Sigmoid colon (tissue), 7 donors: ENCODE results near the gene TCF12. TPM values are rescaled to one million over a fixed set of nuclear protein-coding genes. Genes with fewer than 3 reads are reported as not detected.

Source experiments
- DNase-seq: peaks from one replicate; pipeline ENCODE4 v3.0.0-alpha.2; 2019
- H3K27ac ChIP-seq, 4 donors: fragments of 200-600 bp; sonication (generic); one replicate each; pipeline ENCODE4 v1.5.1; 2016 to 2019; ENCODE audit warnings: mild to moderate bottlenecking in 1 of 4
- H3K27me3 ChIP-seq, 3 donors: fragments of 200-600 bp; sonication (generic); one replicate each; pipeline ENCODE4 v1.5.1; 2019; ENCODE audit warnings: mild to moderate bottlenecking in 1 of 3
- H3K36me3 ChIP-seq, 4 donors: fragments of 200-600 bp; sonication (generic); one replicate each; pipeline ENCODE4 v1.5.1; 2016 to 2019
- H3K4me1 ChIP-seq, 4 donors: fragments of 200-600 bp; sonication (generic); one replicate each; pipeline ENCODE4 v1.5.1; 2017 to 2019
- H3K4me3 ChIP-seq, 4 donors: fragments of 200-600 bp; sonication (generic); one replicate each; pipeline ENCODE4 v1.5.1; 2017 to 2019; ENCODE audit warnings: mild to moderate bottlenecking in 2 of 4, moderate library complexity in 1 of 4
- H3K9me3 ChIP-seq, 4 donors: fragments of 200-600 bp in 3 of 4; sonication (generic) in 3 of 4; one replicate each; pipeline versions ENCODE4 v1.5.1 to v1.6.1; 2013 to 2019
- EP300 ChIP-seq, 4 donors: sonication (generic); formaldehyde crosslinking; IDR thresholded peaks; one replicate each; pipeline ENCODE4 v1.6.1; 2017; ENCODE audit warnings: antibody characterized with exemption in 4 of 4
- POLR2A ChIP-seq, 2 donors: fragments of 450-650 bp; IDR thresholded peaks; one replicate each; pipeline ENCODE4 v1.6.1; 2016; ENCODE audit warnings: antibody characterized with exemption in 2 of 2, mild to moderate bottlenecking in 2 of 2, moderate library complexity in 2 of 2
- POLR2AphosphoS5 ChIP-seq, 4 donors: sonication (generic); formaldehyde crosslinking; IDR thresholded peaks; one replicate each; pipeline ENCODE4 v1.6.1; 2017; ENCODE audit warnings: antibody characterized with exemption in 4 of 4
- WGBS, 2 donors: extraction: QIAGEN DNeasy Blood & Tissue Kit; methylation state at CpG; one replicate each; pipeline ENCODE4 v1.1.7; 2013; 5-methylcytosine and 5-hydroxymethylcytosine counted together
- intact Hi-C: fragments of 100-400 bp; cut with DNase I; formaldehyde crosslinking; loops from one replicate; pipeline ENCODE4 v1.15.1; 2023
- polyA plus RNA-seq, 3 donors: library from polyadenylated mRNA; stranded (reverse); fragments of 200-250 nt; gene quantifications; one replicate each; pipeline ENCODE4 v1.2.3, GENCODE V29; 2013
- total RNA-seq, 4 donors: library from RNA; depleted of rRNA; stranded (reverse); fragments of >200 nt; gene quantifications; one replicate each; pipeline ENCODE4 v1.1.0, GENCODE V29; 2016
- TF ChIP-seq, protein P1 (sequence below), 4 experiments: fragments of 450-650 bp in 3 of 4; fragments of 200-600 bp in 1 of 4; IDR thresholded peaks; one replicate each; pipeline ENCODE4 v1.5.1; 2016 to 2019; ENCODE audit warnings: antibody characterized with exemption in 4 of 4, mild to moderate bottlenecking in 3 of 4, moderate library complexity in 2 of 4
- donor health status: healthy with polysubstance abuse.
- donor health status: Bipolar disorder and iron deficiency.
- donor health status: healthy.

TCF12 gene
- total and polyA plus RNA-seq, 7 donors: 13.2 to 147 (median 77.8) TPM

DNA sequence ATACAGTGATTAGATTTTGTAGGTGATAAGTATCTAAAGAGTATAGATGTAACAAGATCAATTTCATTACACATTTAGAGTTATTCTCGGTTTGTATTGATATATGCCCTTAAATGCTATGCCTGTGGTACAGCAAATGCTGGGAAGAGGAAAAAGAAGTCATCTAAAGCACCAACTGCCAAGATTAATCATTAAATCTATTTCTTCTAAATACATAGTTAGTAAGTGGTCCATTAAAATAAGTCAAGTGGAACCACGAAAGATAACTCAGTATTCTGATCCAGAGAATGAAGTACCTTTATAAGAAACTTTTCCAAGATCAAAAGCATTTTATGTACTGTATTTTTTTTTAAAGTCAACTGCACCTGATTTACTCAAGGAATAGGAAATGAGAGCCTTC is 315.7 kb downstream of the TCF12 start:
- Histone ChIP-seq H3K4me1 (no peaks in the 10 kb centered on the region), H3K9me3 (no peaks in the 10 kb centered on the region), H3K4me3 (no peak overlapping the region), H3K27me3 (no peaks in the 10 kb centered on the region), H3K27ac (no peak overlapping the region), H3K36me3 (peaks cover 0 to 37% (median 14%) of the 10 kb centered on the region in 4 donors)
- intact Hi-C loops: no loop called here
- no peak for DNase-seq
- TF ChIP-seq, protein P1, sequence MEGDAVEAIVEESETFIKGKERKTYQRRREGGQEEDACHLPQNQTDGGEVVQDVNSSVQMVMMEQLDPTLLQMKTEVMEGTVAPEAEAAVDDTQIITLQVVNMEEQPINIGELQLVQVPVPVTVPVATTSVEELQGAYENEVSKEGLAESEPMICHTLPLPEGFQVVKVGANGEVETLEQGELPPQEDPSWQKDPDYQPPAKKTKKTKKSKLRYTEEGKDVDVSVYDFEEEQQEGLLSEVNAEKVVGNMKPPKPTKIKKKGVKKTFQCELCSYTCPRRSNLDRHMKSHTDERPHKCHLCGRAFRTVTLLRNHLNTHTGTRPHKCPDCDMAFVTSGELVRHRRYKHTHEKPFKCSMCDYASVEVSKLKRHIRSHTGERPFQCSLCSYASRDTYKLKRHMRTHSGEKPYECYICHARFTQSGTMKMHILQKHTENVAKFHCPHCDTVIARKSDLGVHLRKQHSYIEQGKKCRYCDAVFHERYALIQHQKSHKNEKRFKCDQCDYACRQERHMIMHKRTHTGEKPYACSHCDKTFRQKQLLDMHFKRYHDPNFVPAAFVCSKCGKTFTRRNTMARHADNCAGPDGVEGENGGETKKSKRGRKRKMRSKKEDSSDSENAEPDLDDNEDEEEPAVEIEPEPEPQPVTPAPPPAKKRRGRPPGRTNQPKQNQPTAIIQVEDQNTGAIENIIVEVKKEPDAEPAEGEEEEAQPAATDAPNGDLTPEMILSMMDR (IDR thresholded peaks at IDR 0.05): no peak
- TF ChIP-seq POLR2A (IDR thresholded peaks at IDR 0.05) (no peak), EP300 (IDR thresholded peaks at IDR 0.05) (no peak), POLR2AphosphoS5 (IDR thresholded peaks at IDR 0.05) (no peak)
- WGBS, 2 donors: 58 to 83% methylated on average over 2 of the region's 2 CpGs

DNA sequence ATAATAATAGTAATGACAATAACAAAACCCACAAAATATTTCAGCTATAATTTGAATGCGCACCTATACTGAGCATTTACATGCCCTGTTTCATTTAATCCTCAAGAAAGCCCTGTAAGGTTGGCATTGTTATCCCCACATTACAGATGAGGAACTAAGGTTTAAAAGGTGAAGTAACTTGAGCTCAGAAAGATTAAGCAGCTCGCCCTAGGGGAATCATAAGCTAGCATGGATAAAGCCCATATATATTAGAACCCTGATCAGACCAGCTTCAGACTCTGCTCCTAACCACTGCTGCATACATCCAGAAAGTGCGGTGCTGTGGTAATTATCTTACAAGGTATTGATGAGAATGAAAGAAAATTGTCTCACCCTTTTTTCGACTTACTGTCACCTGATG is 316.7 kb downstream of the TCF12 start:
- Histone ChIP-seq H3K4me1 (no peaks in the 10 kb centered on the region), H3K27ac (no peak overlapping the region), H3K36me3 (peaks cover 0 to 37% (median 14%) of the 10 kb centered on the region in 4 donors), H3K4me3 (no peak overlapping the region), H3K9me3 (no peaks in the 10 kb centered on the region), H3K27me3 (no peaks in the 10 kb centered on the region)
- WGBS, 2 donors: 93 to 94% methylated on average over 4 of the region's 4 CpGs
- DNase-seq: no peak
- intact Hi-C loops: no loop called here
- no peak for TF ChIP-seq EP300 (IDR thresholded peaks at IDR 0.05)
- TF ChIP-seq, protein P1 (IDR thresholded peaks at IDR 0.05): no peak
- TF ChIP-seq POLR2A (IDR thresholded peaks at IDR 0.05): no peak
- TF ChIP-seq POLR2AphosphoS5 (IDR thresholded peaks at IDR 0.05): no peak

DNA sequence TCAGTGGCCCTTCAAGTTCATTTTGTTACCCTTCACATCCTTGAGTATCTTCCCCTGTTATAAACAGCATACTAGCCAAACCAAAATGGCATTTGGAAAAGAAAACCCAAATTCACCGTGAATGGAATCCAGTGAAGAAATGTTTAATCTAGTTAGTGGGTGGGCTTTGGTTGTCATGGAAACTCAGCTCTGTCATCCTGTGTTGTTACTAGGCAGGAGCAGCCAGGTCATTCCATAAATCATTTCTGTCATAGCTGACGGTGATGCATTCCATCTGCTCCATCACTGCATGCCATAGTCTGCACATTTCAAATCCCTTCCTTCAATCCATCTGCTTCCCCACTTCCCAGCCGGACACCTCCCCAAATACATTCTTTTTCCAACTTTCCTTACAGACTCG is 317.4 kb downstream of the TCF12 start:
- no peaks in the 10 kb centered on the region for H3K27me3 ChIP-seq
- no peaks in the 10 kb centered on the region for H3K4me1 ChIP-seq
- 78 to 79% methylated on average over 4 of the region's 4 CpGs for whole genome bisulfite sequencing, 2 donors
- H3K36me3 ChIP-seq: peaks cover 0 to 37% (median 14%) of the 10 kb centered on the region in 4 donors
- no peak overlapping the region for H3K27ac ChIP-seq
- no peak overlapping the region for H3K4me3 ChIP-seq
- intact Hi-C loops: no loop called here
- no peaks in the 10 kb centered on the region for H3K9me3 ChIP-seq
- TF ChIP-seq POLR2A (IDR thresholded peaks at IDR 0.05): no peak
- TF ChIP-seq POLR2AphosphoS5 (IDR thresholded peaks at IDR 0.05): peak in 1 of 4 donors; percentile 22
- DNase-seq: no peak

DNA sequence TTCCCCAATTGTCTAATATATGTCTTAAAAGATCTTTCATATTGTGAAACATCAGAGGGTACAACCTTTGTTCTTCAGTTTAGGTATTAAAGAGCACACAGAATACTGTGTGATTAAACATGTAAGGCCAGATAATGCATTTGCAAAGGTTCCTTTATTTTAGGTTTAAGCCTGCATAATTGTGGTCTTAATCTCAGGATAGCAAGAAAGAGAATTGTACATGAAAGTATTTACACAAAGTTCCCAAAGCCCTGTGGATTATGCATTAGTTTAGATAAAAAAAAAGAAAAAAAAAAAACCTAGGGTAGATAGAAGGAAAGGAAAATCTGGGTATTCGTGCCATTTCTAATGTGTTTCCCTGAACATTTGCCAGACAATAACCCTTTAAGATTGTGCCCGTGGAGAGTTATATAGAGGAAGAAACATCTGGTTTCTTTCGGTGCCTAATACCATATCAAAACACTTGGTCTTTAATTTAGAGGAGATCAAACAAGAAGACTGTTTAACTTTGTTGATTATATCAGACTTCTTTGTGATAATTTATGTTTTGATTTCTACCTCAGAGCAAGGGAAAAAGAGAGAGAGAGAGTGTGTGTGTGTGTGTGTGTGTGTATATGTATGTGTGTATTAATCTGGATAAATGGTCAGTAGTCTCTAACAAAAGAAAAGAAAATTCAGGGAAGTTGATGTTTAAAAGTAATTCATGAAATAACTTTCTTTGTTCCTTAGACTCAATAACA is 318.3 kb downstream of the TCF12 start:
- no peak overlapping the region for H3K27ac ChIP-seq
- peaks cover 0 to 37% (median 14%) of the 10 kb centered on the region in 4 donors for H3K36me3 ChIP-seq
- no peaks in the 10 kb centered on the region for H3K4me1 ChIP-seq
- H3K27me3 ChIP-seq: no peaks in the 10 kb centered on the region
- WGBS, 2 donors: 18 to 57% methylated on average over 3 of the region's 3 CpGs
- DNase-seq: no peak
- H3K4me3 ChIP-seq: no peak overlapping the region
- H3K9me3 ChIP-seq: no peaks in the 10 kb centered on the region
- no peak for TF ChIP-seq POLR2AphosphoS5 (IDR thresholded peaks at IDR 0.05)
- no peak for TF ChIP-seq POLR2A (IDR thresholded peaks at IDR 0.05)
- no peak for TF ChIP-seq EP300 (IDR thresholded peaks at IDR 0.05)
- TF ChIP-seq, protein P1 (IDR thresholded peaks at IDR 0.05): no peak
- intact Hi-C loops: no loop called here

DNA sequence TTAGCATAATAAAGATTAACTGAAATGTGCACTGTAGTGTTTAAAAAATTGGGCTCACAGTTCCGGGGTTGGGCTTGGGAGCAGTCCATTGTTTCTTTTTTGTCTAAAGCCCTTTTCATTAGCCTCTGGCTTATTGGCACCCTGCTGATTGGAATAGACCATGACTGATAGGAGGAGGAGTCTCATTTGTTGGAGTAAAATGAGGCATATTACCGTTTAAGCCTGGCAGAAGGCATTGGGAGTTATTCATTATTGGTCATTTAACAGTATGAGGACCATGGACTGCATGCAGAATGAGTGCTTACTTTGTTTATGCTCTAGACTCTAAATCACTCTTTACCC is 318.8 kb downstream of the TCF12 start:
- Histone ChIP-seq H3K27ac (no peak overlapping the region), H3K4me3 (no peak overlapping the region), H3K36me3 (peaks cover 0 to 33% (median 14%) of the 10 kb centered on the region in 4 donors), H3K9me3 (no peaks in the 10 kb centered on the region), H3K27me3 (no peaks in the 10 kb centered on the region), H3K4me1 (no peaks in the 10 kb centered on the region)
- TF ChIP-seq, protein P1 (IDR thresholded peaks at IDR 0.05): no peak
- no peak for TF ChIP-seq POLR2A (IDR thresholded peaks at IDR 0.05)
- no peak for TF ChIP-seq POLR2AphosphoS5 (IDR thresholded peaks at IDR 0.05)
- 20 to 68% methylated on average over 2 of the region's 2 CpGs for WGBS, 2 donors
- intact Hi-C loops: no loop called here
- DNase-seq: no peak
